Measurements from ENCODE around the gene TACC3. TPM values are rescaled to one million over a fixed set of nuclear protein-coding genes. Genes with fewer than 3 reads are reported as not detected.

Gene TACC3
- total and polyA plus RNA-seq, 9 donors: 2.1 to 10.4 (median 6.0) TPM

DNA sequence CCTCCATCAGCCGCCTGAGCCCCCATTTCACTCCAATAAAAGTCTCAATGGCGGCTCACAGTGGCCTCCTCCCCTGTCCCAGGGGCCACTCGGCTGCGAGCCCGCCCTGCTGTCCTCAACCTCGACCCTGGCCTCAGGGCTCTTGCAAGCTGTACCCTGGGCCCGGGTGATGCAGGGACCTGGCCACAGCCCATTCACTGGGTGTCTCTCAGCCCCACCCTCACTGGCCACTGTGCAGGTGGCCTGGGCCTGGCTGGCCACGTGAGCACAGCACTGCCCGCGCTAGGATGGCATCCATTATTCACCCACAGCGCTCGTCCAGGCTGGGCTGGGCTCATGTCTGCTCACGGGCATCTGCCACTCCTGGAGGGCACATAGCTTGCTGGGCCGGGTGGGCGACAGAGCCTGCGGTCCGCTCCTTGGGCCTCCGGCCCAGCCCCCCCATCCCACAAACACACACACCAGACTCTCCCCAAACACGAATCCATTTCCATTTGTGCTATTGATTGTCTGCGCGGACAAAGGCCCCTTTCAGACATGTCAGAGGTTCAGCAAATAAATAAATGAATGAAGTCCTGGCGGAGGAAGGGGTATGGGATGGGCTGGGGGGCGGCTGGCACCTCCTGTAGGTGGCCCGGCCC is 55.3 kb downstream of the TACC3 start:
- intact Hi-C loops (cut with DNase I): no loop called here
- no peaks in the 10 kb centered on the region for H3K27me3 ChIP-seq
- DNase-seq: no peak
- WGBS, 3 donors: 89 to 93% (median 92%) methylated on average over 24 of the region's 24 CpGs
- H3K36me3 ChIP-seq: no peaks in the 10 kb centered on the region
- no peaks in the 10 kb centered on the region for H3K4me1 ChIP-seq (ENCODE audit: insufficient read depth)
- H3K27ac ChIP-seq: no peak overlapping the region
- H3K4me3 ChIP-seq: no peak overlapping the region
- no peaks in the 10 kb centered on the region for H3K9me3 ChIP-seq
- TF ChIP-seq POLR2A (IDR thresholded peaks at IDR 0.05) (no peak), EP300 (IDR thresholded peaks at IDR 0.05) (no peak)
- TF ChIP-seq, protein P1, sequence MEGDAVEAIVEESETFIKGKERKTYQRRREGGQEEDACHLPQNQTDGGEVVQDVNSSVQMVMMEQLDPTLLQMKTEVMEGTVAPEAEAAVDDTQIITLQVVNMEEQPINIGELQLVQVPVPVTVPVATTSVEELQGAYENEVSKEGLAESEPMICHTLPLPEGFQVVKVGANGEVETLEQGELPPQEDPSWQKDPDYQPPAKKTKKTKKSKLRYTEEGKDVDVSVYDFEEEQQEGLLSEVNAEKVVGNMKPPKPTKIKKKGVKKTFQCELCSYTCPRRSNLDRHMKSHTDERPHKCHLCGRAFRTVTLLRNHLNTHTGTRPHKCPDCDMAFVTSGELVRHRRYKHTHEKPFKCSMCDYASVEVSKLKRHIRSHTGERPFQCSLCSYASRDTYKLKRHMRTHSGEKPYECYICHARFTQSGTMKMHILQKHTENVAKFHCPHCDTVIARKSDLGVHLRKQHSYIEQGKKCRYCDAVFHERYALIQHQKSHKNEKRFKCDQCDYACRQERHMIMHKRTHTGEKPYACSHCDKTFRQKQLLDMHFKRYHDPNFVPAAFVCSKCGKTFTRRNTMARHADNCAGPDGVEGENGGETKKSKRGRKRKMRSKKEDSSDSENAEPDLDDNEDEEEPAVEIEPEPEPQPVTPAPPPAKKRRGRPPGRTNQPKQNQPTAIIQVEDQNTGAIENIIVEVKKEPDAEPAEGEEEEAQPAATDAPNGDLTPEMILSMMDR (IDR thresholded peaks at IDR 0.05): no peak

DNA sequence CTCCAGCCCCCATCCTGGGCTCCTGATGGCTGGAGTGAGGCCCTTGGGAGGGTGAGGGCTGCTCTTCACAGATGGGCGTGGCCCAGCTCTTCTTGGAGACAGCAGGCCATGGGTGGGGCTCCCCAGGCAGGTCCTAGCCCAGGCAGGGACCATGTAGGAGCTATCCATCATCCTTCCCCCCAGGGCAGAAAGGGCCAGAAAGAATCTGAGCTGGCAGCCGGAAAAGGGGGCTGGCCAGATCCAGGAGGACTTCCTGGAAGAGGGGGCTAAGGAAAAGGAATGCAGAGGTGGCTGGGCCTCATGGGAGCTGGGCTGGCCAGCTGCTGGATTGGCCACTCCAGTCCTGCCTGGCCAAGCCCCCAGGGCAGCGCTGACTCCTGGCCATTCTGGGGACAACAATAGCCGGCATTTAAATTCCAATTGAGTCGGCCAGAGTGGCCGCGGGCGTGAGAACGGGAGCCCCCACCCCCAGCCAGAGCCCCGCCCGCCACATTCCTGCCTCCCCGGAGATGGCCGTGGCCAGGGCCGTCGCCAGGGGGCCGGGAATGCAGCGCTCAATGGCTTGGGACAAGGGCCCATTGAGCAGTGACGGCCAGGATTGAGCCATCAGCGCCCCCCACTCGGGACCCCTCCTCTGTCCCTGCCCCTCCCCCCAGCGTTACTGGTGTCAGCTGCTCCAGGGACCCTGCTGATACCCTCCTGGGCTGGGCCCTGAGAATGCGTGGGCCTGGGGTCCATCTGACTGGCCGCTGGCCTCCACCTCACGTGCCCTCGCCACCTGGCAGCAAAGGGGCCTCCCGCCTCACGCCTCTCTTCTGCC is 56.7 kb downstream of the TACC3 start:
- Histone ChIP-seq H3K4me3 (no peak overlapping the region), H3K27ac (no peak overlapping the region), H3K36me3 (no peaks in the 10 kb centered on the region), H3K27me3 (no peaks in the 10 kb centered on the region), H3K9me3 (no peaks in the 10 kb centered on the region), H3K4me1 (ENCODE audit: insufficient read depth) (no peaks in the 10 kb centered on the region)
- 22 to 34% (median 27%) methylated on average over 20 to 27 of the region's 27 CpGs for WGBS, 3 donors
- intact Hi-C loops (cut with DNase I): no loop called here
- DNase-seq: no peak
- no peak for TF ChIP-seq EP300 (IDR thresholded peaks at IDR 0.05)
- TF ChIP-seq, protein P1 (IDR thresholded peaks at IDR 0.05): no peak
- no peak for TF ChIP-seq POLR2A (IDR thresholded peaks at IDR 0.05)

GRCh38 chr4:1778642-1779392 is 57.5 kb downstream of the TACC3 start:
- Histone ChIP-seq H3K4me3 (no peak overlapping the region), H3K9me3 (no peaks in the 10 kb centered on the region)
- 82 to 84% (median 84%) methylated on average over 18 of the region's 18 CpGs for WGBS, 3 donors

More at GRCh38 chr4:1778642-1779392, 57.5 kb downstream of the TACC3 start:
- H3K36me3 ChIP-seq: no peaks in the 10 kb centered on the region
- H3K4me1 ChIP-seq (ENCODE audit: insufficient read depth): no peaks in the 10 kb centered on the region
- no peaks in the 10 kb centered on the region for H3K27me3 ChIP-seq
- intact Hi-C loops (cut with DNase I): no loop called here
- DNase-seq: no peak
- no peak overlapping the region for H3K27ac ChIP-seq
- TF ChIP-seq, protein P1 (IDR thresholded peaks at IDR 0.05): no peak
- TF ChIP-seq EP300 (IDR thresholded peaks at IDR 0.05): no peak
- no peak for TF ChIP-seq POLR2A (IDR thresholded peaks at IDR 0.05)
